HUES6 (cell line): ENCODE data around the gene PGM5.

Source experiments
- H3K27ac ChIP-seq: 2 replicates; pipeline ENCODE4 v1.7.0; 2013; ENCODE audit warnings: low read depth, mild to moderate bottlenecking, low read length, inconsistent platforms
- H3K27me3 ChIP-seq: 2 replicates; pipeline ENCODE4 v1.6.1; 2013; ENCODE audit warnings: low read length; ENCODE audit not compliant: control insufficient read depth, insufficient read depth
- H3K36me3 ChIP-seq: 2 replicates; pipeline ENCODE4 v1.6.1; 2013; ENCODE audit warnings: low read length; ENCODE audit not compliant: control insufficient read depth, insufficient read depth
- H3K4me1 ChIP-seq: 2 replicates; pipeline ENCODE4 v1.6.1; 2013; ENCODE audit warnings: low read length; ENCODE audit not compliant: control insufficient read depth, insufficient read depth
- H3K4me3 ChIP-seq: 2 replicates; pipeline ENCODE4 v1.5.1; 2013; ENCODE audit warnings: low read depth, low read length
- H3K9ac ChIP-seq: one replicate; pipeline ENCODE4 v1.6.1; 2013; ENCODE audit warnings: mild to moderate bottlenecking, low read length
- H3K9me3 ChIP-seq: 2 replicates; pipeline ENCODE4 v1.6.1; 2013; ENCODE audit warnings: low read depth, low read length; ENCODE audit not compliant: control insufficient read depth, insufficient read depth

Gene PGM5

DNA sequence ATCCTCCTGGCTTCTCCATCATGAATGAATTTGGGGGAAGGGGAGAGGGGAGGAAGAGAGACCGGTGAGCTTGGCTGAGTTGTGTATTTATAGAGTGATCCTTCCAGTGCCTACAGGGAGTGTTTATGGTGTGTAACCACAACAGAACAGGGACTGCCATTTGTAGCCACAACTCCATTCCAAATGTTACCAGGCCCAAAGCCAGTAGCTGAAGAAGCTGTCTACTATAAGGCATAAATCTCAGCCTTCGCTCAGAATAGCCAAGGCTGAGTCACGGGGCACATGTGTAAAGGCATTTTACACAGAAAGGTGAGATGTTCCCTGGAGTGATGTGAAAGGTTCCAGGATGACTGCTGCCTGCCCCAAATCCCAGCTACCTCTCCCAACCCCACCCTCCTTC is 181.8 kb downstream of the PGM5 start:
- Histone ChIP-seq H3K9ac (no peak overlapping the region), H3K9me3 (no peaks in the 10 kb centered on the region), H3K36me3 (no peaks in the 10 kb centered on the region), H3K27ac (no peak overlapping the region), H3K4me3 (no peak overlapping the region), H3K27me3 (peaks cover 79% of the 10 kb centered on the region), H3K4me1 (no peaks in the 10 kb centered on the region)

DNA sequence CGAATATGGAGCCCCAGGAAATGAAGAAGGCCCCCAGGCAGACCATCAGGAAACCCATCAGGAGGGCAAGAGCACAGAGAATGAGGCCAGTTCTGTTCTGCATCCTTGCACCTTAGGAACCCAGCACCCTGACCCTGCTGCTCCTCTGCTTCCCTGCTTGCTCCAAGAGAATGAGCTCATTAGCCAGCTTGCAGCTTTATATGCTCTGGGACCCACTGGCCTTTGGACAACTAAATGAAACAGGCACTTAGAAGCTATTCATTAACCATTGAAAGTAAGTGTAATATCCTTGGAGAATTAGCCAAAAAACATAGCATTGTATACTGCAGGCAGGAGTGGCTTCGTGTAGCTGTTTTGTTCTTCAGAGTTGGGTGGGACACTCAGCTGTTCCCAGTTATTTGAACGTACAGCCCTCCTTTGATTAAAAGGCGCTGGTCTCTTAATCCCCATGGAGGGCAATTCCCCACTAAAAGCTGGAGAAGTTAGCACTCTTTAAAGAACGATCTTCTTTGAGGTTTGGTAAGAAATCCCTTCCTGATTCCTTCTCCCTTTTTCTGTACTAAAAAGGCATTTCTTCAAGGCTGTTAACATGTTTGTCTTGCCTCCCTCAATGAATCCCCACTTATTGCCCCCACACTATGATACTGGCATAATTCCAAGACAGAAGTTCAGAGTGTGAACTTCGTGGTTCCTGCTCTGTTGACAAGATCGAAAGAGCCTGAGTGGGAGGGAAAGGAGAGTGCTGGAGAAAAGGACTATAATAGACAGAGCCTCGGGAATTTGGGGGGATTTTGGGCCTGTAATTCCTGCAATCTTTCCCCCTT is 184.5 kb downstream of the PGM5 start, which contains the start of gene TMEM252:
Gene TMEM252, minus strand, starts transcription at position 172 of the 824 bp plus-strand sequence. Its CDS starts 69 bp downstream, at position 103.
- Histone ChIP-seq H3K36me3 (no peaks in the 10 kb centered on the region), H3K4me1 (no peaks in the 10 kb centered on the region), H3K9me3 (no peaks in the 10 kb centered on the region), H3K27me3 (peaks cover 73% of the 10 kb centered on the region), H3K4me3 (no peak within 1 kb of the TSS), H3K27ac (no peak within 1 kb of the TSS), H3K9ac (no peak within 1 kb of the TSS)

DNA sequence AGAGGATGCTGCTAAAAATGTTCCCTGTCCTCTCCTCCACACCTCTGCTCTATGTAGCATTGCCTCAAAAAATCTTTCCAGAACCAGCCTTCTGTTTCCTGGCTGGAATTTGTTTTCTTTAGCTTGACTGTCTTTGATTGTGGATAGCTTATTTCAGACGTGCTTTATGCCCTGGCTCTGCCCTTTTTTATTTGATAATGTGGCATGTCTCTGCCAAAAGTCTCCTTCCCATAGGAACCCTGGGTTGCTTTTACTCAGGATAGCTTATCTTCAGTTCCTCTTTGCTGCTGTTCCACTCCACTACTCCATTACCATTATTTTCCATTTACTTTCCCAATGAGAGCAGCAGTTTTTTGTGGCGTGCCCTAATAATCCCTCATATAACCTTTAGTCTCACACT is 185.2 kb downstream of the PGM5 start:
- H3K27me3 ChIP-seq: peaks cover 74% of the 10 kb centered on the region
- H3K4me1 ChIP-seq: no peaks in the 10 kb centered on the region
- no peak overlapping the region for H3K9ac ChIP-seq
- no peak overlapping the region for H3K27ac ChIP-seq
- H3K4me3 ChIP-seq: no peak overlapping the region
- H3K36me3 ChIP-seq: no peaks in the 10 kb centered on the region
- no peaks in the 10 kb centered on the region for H3K9me3 ChIP-seq

DNA sequence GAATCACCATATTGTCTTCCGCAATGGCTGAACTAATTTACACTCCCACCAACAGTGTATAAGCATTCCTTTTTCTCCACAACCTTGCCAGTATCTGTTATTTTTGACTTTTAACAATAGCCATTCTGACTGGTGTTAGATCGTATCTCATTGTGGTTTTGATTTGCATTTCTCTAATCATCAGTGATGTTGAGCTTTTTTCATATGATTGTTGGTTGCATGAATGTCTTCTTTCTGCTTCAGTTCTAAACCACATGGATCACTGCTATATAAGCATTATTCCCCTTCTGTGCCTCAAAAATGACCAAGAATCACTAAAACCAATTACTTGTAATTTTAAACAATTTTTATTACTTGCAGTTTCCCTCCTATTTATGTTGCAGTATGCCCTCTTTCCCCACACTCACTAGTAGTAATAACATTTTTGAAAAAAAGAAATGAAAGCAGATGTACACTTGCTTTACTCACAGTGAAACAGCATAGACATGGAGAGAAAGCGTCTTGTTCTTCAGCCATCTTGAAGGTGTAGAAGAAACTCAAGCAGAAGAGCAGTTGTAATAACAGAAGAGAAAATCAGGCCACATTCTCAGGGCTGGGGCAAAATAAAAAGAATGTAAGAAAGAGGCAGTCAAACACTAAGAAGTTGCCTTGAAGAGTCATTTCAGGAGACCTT is 188.8 kb downstream of the PGM5 start:
- Histone ChIP-seq H3K9me3 (no peaks in the 10 kb centered on the region), H3K4me3 (no peak overlapping the region), H3K27ac (no peak overlapping the region), H3K36me3 (no peaks in the 10 kb centered on the region), H3K27me3 (peaks cover 67% of the 10 kb centered on the region), H3K9ac (no peak overlapping the region), H3K4me1 (no peaks in the 10 kb centered on the region)

DNA sequence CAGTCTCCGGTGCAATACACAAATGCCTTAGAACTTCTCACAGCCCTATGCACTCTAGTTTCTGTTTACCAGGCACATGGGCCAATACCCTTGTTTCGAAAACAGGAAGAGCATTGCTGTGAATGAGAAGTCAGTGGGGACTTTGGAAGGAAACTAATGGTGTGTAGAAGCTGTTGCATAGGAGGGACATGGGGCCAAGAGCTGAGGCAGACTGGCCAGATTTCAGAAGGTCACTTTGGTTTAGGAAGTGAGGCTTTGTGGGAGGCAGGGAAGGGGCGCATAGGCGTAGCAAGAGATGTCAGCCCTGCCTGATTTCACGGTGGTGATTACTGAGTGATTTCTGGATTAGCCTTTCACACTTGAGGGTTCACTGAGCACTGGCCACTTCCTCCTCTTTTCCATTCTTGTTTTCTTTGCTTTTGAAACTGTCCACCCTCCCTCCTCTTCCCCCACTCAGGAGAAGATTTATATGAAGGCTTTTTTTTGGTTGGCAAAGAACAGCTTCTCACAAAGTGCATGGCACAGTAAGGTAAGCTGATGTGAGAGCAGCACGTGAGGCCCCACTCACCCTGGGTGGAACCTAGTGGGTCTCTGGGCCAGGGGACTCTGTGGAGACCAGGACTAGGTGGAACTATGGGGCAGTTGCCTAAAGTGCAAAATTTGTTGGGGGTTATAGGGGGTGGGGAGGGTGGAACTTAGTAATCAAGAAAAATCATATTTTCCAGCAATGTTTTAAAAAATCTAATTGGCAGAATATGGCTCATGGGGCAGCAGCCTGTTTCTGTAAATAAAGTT is 190.4 kb downstream of the PGM5 start:
- Histone ChIP-seq H3K4me3 (no peak overlapping the region), H3K9ac (no peak overlapping the region), H3K27me3 (peaks cover 55% of the 10 kb centered on the region), H3K4me1 (no peaks in the 10 kb centered on the region), H3K36me3 (no peaks in the 10 kb centered on the region), H3K27ac (no peak overlapping the region), H3K9me3 (no peaks in the 10 kb centered on the region)

DNA sequence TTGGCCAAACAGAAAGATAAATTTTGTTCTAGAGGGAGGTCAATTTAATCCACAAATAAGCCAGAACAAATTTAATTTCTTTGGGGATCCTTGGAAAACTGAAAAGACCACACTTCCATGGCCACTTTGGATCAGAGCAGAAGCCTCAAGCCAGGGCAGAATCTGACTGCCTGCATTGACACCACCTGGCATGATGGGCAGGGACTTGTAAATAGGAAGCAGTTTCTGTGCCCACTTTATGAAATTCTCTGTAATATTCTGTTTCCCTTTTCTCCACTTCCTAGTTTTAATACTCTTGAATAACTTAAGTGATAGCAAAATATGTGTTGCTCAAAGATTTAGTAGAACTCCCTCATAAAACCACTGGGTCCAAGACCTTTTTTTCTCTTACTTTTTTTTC is 191.0 kb downstream of the PGM5 start:
- H3K9me3 ChIP-seq: no peaks in the 10 kb centered on the region
- no peak overlapping the region for H3K9ac ChIP-seq
- peaks cover 49% of the 10 kb centered on the region for H3K27me3 ChIP-seq
- H3K4me1 ChIP-seq: no peaks in the 10 kb centered on the region
- H3K4me3 ChIP-seq: no peak overlapping the region
- H3K27ac ChIP-seq: no peak overlapping the region
- H3K36me3 ChIP-seq: no peaks in the 10 kb centered on the region

DNA sequence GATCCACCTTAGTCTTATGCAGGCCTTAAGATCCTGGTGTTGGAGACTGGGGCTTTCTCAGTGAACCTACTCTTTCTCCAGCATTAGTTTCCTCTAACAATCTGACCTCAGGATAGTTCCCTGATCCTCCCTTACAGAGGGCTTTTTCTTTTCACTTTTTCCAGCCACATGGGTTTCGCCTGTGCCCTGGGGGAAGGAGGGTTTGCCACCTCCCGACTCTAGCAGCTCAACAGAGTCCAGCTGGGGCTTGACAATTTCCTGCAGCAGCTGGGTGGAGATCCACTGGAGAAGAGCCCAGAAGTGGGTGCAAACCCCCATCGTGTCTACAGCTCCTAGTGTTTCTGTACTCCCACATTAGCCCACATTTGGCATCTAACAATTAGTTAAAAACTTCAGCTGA is 191.8 kb downstream of the PGM5 start:
- H3K4me3 ChIP-seq: no peak overlapping the region
- no peaks in the 10 kb centered on the region for H3K9me3 ChIP-seq
- peaks cover 41% of the 10 kb centered on the region for H3K27me3 ChIP-seq
- no peak overlapping the region for H3K27ac ChIP-seq
- H3K36me3 ChIP-seq: no peaks in the 10 kb centered on the region
- H3K9ac ChIP-seq: no peak overlapping the region
- H3K4me1 ChIP-seq: no peaks in the 10 kb centered on the region

DNA sequence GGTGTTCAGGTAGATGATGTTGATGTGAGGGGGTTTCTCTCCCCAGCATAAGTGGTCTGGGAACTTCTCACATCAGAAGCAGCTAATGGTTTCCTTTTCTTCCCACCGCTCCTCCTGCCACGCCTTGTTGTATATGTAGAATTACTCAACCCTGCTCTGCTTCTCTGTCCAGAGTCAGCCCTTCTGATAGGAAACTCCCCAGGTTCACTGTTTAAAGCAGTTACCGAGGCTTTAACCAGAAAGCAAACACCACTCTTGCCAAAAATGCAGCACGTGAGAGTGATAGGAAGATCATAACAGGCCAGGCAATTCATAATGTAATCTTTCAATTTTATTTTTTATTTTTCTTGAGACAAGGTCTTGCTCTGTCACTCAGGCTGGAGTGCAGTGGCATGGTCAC is 194.8 kb downstream of the PGM5 start:
- Histone ChIP-seq H3K4me3 (no peak overlapping the region), H3K9me3 (no peaks in the 10 kb centered on the region), H3K9ac (no peak overlapping the region), H3K27ac (no peak overlapping the region), H3K4me1 (no peaks in the 10 kb centered on the region), H3K27me3 (peaks cover 33% of the 10 kb centered on the region; the same call in 1 of the 2 replicates), H3K36me3 (no peaks in the 10 kb centered on the region)

DNA sequence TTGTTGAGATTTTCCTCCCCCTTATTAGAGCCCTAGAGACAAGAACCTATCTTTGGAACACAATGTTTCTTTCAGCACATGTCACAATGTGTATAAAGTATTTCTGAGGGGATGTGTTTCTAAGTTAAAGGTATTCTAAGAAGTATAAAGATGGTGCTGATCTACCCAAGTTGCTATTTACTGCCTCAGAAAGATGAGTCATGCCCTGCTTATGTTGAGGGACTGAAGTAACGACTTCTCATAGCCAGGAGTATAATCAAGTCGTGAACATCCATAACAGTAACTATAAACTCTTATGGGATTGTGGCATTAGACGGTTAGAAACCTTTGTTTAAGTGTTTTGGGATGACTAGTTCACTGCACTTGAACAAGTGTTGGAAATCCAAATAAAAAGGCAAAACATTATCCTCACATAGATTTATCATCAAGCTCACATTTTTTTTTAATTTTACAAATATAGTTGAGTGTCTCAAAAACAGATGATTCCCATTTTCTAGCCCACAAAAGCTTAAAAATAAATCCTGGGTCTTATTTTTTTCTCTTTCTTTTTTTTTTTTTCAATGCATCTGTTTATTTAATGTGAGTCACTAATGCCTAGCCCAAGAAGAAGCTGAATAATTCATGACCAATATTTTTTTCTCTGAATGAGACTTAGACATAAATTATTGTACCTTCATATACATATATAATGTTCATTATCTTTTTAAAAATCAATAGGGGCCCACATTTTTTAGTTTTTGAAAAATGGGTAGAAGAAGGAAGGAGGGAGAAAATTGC is 196.5 kb downstream of the PGM5 start:
- Histone ChIP-seq H3K27ac (no peak overlapping the region), H3K27me3 (peaks cover 37% of the 10 kb centered on the region), H3K4me3 (no peak overlapping the region), H3K9me3 (no peaks in the 10 kb centered on the region), H3K36me3 (no peaks in the 10 kb centered on the region), H3K9ac (no peak overlapping the region), H3K4me1 (no peaks in the 10 kb centered on the region)

DNA sequence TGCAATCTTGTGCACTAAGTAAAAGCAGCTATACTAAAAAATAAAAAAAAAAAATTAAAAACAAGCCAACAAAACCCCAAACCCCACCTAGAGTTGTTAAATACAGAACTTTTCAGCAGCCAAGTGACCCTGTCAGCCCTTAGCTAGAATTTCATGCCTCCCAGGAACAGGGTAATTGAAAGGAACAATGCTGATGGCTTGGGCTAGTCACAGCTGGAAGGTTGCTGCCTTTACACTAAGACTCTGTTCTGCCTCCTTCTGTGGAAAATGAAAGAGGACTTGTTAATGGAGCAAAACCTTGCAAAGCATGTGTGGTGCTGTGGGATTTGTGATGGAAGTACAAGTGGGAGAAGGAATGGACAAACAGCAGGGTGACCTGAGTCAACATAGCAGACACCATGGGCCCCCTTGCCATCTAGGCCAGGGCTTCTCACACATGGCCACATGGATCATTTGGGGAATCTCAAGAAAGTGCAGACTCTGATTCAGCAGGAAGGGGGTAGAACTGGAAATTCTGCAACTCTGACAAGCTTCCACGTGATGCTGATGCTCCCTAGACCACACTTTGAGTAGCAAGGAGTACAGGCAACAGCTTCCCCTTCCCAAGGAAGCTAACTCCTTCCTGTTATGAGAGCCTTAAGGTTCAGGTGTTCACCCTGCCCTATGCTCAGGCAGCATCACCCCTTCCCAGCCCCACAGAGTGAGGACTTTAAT is 199.2 kb downstream of the PGM5 start:
- Histone ChIP-seq H3K9ac (no peak overlapping the region), H3K27me3 (peaks cover 45% of the 10 kb centered on the region), H3K36me3 (no peaks in the 10 kb centered on the region), H3K4me1 (peaks cover 5% of the 10 kb centered on the region), H3K27ac (no peak overlapping the region), H3K9me3 (no peaks in the 10 kb centered on the region), H3K4me3 (no peak overlapping the region)
